ENCODE measurements around the gene PLCG2.
A peak's percentile ranks its signal among the peaks of the same experiment; 100 is the strongest.
"Not testable (repeated sequence)": the region's sequence is repeated elsewhere in the genome, so short reads cannot be mapped to it uniquely, and the experiment has no call there.

Gene PLCG2

DNA sequence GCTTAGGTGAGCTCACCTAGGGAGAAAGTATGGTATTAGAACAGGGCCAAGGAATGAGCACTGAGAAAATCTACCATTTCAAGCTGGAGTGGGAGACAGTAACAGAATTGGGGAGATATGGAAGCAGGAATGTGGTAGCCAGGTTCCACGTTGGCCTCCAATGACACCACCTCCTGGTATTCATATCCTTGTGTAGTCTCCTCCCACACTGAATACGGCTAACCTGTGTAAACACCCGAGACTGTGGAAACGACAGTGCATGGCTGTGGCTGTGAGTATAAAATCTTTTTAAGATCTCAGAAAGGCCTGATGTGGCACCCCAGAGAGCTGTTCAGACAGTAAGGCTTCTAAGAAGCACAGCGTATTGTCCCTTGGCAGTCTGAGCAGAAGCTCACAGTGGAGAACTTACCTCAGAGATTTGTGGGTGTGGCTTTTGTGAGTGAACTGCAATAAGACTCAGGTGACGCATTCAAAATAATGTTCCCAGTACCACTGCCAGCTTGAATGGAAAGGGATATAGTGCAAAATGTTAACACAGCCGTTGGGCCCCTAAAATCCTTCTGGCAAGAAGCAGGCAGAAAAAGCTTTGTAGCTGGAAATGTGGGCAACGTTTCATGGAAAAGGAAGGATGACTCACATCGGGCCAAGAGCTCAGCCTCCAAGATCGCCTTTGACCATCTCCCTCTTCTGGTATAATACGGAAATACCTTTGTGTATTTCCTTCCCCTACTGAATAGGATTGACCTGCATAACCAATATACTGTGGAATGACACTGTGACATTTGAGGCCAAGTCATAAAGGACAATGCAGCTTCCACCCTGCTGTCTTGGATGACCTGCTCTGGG lies 217.8 kb downstream of the PLCG2 start:
- H3K4me1 Mint-ChIP-seq (ENCODE audit: low read depth) = no peaks in the 10 kb centered on the region
- no peak overlapping the region for H3K4me3 Mint-ChIP-seq
- H3K27me3 Mint-ChIP-seq (ENCODE audit: low read depth) = no peaks in the 10 kb centered on the region
- no peak for DNase-seq (ENCODE audit: low spot score)
- H3K27ac Mint-ChIP-seq = no peak overlapping the region
- H3K9me3 Mint-ChIP-seq = no peaks in the 10 kb centered on the region
- H3K36me3 Mint-ChIP-seq (ENCODE audit: low read depth) = peaks cover 5% of the 10 kb centered on the region

DNA sequence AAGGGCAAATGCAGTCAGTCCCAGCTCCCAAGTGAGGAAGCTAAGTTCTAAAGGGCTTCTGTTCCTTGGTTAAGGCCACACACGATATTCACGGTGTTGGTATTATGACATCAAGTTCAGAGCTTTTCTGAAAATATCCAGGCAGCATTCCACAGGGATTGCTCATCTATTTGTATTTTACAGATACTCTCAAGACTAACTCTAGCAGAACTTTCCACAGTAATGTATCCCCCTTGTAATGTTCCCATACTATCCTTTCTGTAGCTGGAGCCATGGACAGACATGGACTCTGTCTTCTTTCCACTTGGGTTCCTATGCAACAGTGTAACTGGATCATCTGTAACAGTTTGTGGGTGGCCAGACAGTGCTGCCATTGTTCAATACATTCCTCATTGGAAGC lies 218.6 kb downstream of the PLCG2 start:
- no peak overlapping the region for H3K27ac Mint-ChIP-seq
- no peaks in the 10 kb centered on the region for H3K9me3 Mint-ChIP-seq
- no peaks in the 10 kb centered on the region for H3K4me1 Mint-ChIP-seq (ENCODE audit: low read depth)
- H3K36me3 Mint-ChIP-seq (ENCODE audit: low read depth) = peaks cover 5% of the 10 kb centered on the region
- H3K4me3 Mint-ChIP-seq = no peak overlapping the region
- no peaks in the 10 kb centered on the region for H3K27me3 Mint-ChIP-seq (ENCODE audit: low read depth)
- no peak for DNase-seq (ENCODE audit: low spot score)

DNA sequence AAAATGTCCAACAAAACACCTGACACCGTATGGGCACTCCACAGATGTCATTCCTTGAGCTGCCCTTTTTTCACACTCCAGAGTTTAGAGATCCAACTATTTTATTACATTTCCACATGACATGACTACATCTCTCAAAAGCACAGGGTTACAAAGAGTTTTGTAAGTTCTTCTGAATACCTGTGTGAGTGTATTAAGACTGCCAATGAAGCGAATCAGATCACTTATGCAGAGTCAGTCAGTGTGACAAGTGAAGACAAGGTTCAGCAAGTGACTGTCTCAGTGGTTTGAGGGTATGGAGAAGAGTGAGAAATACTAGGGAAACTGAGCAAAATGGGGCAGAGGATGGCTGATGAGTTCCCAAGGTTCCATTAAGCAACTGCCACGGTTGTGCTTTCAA lies 223.7 kb downstream of the PLCG2 start:
- Mint-ChIP-seq H3K4me1 (ENCODE audit: low read depth) (no peaks in the 10 kb centered on the region), H3K36me3 (ENCODE audit: low read depth) (peaks cover 8% of the 10 kb centered on the region), H3K27me3 (ENCODE audit: low read depth) (no peaks in the 10 kb centered on the region), H3K9me3 (no peaks in the 10 kb centered on the region), H3K4me3 (no peak overlapping the region), H3K27ac (no peak overlapping the region)
- no peak for DNase-seq (ENCODE audit: low spot score)

DNA sequence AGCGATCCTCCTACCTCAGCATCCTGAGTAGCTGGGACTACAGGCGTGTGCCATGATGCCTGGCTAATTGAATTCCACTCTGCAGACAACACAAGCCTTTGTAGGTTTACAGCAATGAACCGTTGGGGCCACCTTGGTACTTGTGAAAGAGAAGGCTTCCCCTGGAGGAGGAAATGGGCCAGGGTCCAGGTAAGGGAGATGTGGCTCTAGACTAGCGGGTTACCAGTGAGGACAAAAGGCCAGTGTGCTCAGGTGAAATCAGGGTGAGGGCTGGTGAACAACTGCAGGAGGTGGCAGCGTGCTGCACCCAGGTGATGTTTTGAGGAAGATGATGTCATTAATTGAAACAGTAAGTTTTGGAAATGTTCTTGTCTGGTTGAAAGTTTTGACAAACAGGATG lies 225.5 kb downstream of the PLCG2 start:
- Mint-ChIP-seq H3K36me3 (ENCODE audit: low read depth) (peaks cover 11% of the 10 kb centered on the region), H3K27ac (no peak overlapping the region), H3K9me3 (peaks cover 14% of the 10 kb centered on the region), H3K4me3 (no peak overlapping the region), H3K27me3 (ENCODE audit: low read depth) (no peaks in the 10 kb centered on the region), H3K4me1 (ENCODE audit: low read depth) (peaks cover 1% of the 10 kb centered on the region)
- no peak for DNase-seq (ENCODE audit: low spot score)

DNA sequence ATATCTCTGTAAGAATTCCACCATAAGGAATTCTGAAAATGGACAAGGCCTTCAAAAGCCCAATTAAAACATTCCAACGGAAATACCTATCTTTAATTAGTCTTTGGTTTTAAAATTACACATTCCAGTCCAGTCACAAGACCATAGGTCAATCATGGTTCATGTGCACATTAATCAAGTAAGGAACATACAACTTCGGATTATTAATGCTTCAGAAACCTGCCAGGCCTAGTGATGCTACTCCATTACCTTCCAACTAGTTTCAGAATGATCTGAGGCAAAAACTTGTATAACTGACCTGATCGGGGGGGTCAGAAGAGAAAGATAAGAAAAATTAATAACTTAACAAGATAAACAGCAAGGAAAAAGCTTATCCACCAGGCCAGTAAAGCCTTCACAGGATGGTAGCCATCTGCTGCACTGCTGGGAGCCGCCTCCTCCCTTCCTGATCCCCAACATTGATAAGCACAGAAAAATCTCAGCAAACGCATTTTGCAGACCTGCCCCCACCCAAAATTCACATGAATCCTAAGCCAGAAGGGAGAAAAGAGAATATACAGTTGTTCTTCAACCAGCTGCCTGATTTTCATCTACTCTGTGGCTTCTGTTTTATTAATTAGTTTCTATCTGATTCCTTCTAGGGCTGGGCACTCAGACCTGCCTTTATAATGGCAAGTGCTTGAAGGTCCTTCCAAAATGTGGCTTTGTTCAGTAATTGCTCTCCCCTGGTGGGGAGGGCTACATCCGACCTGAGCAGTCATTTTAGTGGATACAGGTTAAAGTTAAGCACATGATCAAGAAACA lies 226.1 kb downstream of the PLCG2 start:
- H3K27ac Mint-ChIP-seq = no peak overlapping the region
- peaks cover 16% of the 10 kb centered on the region for H3K36me3 Mint-ChIP-seq (ENCODE audit: low read depth)
- no peak overlapping the region for H3K4me3 Mint-ChIP-seq
- no peaks in the 10 kb centered on the region for H3K27me3 Mint-ChIP-seq (ENCODE audit: low read depth)
- peaks cover 20% of the 10 kb centered on the region for H3K9me3 Mint-ChIP-seq
- H3K4me1 Mint-ChIP-seq (ENCODE audit: low read depth) = peaks cover 1% of the 10 kb centered on the region
- DNase-seq (ENCODE audit: low spot score) = no peak

DNA sequence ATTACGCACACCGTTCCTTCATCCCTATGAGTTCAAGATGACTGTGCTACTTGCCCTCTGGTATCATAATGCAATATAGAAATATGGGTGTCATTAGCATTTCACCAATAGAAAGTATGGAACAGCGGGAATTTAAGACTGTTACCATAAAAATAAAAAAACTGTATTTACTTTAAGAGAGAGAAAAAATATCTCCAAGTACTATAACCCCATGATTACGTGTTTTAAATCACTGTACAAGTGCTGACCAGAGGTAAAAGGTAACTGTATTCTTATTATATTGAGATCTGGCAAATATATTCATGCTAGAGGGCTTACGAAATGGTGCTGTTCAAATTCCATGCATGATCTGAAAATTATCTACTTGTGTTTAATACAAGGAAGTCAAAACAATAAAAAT lies 226.9 kb downstream of the PLCG2 start:
- no peak overlapping the region for H3K4me3 Mint-ChIP-seq
- H3K27ac Mint-ChIP-seq = no peak overlapping the region
- peaks cover 21% of the 10 kb centered on the region for H3K36me3 Mint-ChIP-seq (ENCODE audit: low read depth)
- H3K27me3 Mint-ChIP-seq (ENCODE audit: low read depth) = no peaks in the 10 kb centered on the region
- no peak for DNase-seq (ENCODE audit: low spot score)
- peaks cover 8% of the 10 kb centered on the region for H3K4me1 Mint-ChIP-seq (ENCODE audit: low read depth)
- peaks cover 25% of the 10 kb centered on the region for H3K9me3 Mint-ChIP-seq

DNA sequence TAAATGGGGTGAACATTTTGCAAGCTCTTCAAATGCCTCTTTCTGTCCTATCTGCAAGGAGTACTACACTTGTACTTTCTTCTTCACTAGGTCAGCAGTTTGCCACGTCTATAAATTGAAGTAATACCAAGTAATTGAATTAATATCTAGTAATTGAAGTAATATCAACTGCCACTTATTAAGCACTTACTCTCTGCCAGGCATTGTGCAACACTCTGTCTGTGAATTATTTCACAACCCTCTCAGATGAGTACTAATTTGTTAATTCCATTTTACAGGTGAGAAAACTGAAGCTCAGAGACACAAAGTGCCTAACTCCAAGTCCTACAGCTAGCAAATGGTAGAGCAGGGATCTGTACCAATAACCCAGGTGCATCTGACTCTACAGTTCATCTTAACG lies 228.1 kb downstream of the PLCG2 start:
- Mint-ChIP-seq H3K27me3 (ENCODE audit: low read depth) (peaks cover 3% of the 10 kb centered on the region), H3K9me3 (peaks cover 33% of the 10 kb centered on the region), H3K27ac (no peak overlapping the region), H3K4me1 (ENCODE audit: low read depth) (peaks cover 12% of the 10 kb centered on the region), H3K4me3 (no peak overlapping the region), H3K36me3 (ENCODE audit: low read depth) (peaks cover 25% of the 10 kb centered on the region)
- DNase-seq (ENCODE audit: low spot score) = no peak

DNA sequence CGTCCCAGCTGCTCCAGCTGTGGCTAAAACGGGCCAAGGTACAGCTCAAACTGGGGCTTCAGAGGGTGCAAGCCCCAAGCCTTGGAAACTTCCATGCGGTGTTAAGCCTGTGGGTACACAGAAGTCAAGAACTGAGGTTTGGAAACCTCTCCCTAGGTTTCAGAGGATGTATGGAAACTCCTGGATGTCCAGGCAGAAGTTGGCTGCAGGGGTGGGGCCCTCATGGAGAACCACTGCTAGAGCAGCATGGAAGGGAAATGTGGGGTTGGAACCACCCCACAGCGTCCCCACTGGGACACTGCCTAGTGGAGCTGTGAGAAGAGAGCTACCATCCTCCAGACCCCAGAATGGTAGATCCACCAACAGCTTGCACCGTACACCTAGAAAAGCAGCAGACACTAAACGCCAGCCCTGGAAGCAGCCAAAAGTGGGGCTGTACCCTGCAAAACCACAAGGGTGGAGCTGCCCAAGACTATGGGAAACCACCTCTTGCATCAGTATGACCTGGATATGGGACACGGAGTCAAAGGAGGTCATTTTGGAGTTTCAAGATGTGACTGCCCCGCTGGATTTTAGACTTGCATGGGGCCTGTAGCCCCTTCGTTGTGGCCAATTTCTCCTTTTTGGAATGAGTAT lies 230.0 kb downstream of the PLCG2 start:
- Mint-ChIP-seq H3K27ac (no peak overlapping the region), H3K27me3 (ENCODE audit: low read depth) (peaks cover 5% of the 10 kb centered on the region), H3K36me3 (ENCODE audit: low read depth) (peaks cover 25% of the 10 kb centered on the region), H3K9me3 (peaks cover 34% of the 10 kb centered on the region), H3K4me1 (ENCODE audit: low read depth) (peaks cover 12% of the 10 kb centered on the region), H3K4me3 (peak overlapping the region; percentile 36)
- no peak for DNase-seq (ENCODE audit: low spot score)

DNA sequence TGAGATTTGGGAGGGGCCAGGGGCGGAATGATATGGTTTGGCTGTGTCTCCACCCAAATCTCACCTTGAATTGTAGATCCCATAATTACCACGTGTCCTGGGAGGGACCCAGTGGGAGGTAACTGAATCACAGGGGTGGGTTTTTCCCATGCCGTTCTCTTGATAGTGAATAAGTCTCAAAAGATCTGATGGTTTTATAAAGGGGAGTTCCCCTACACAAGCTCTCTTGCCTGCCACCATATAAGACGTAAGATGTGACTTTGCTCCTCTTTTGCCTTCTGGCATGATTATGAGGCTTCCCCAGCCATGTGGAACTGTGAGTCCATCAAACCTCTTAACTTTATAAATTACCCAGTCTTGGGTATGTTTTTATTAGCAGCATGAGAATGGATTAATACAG lies 230.7 kb downstream of the PLCG2 start:
- H3K27me3 Mint-ChIP-seq (ENCODE audit: low read depth); DNase-seq (ENCODE audit: low spot score); H3K27ac Mint-ChIP-seq: not testable (repeated sequence)
- H3K9me3 Mint-ChIP-seq = peaks cover 34% of the 10 kb centered on the region
- H3K4me3 Mint-ChIP-seq = peak overlapping the region; percentile 36
- H3K4me1 Mint-ChIP-seq (ENCODE audit: low read depth) = peaks cover 12% of the 10 kb centered on the region
- peaks cover 25% of the 10 kb centered on the region for H3K36me3 Mint-ChIP-seq (ENCODE audit: low read depth)

DNA sequence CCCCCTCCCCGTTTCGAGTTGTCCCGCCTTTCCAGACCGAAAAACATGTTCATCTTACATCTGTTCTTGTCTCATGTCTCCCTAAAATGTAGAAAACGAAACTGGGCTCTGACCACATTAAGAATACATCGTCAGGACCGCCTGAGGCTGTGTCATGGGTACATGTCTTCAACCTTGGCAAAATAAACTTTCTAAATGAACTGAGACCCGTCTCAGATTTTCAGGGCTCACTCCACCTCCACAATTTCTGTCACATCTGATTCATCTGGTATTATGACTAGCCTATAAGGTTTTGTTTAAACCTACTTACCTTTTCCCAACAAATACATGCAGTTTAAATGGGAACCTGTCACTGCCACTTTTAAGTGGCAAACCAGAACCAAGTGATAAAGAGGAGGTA lies 231.6 kb downstream of the PLCG2 start:
- peak overlapping the region; percentile 28 for H3K27ac Mint-ChIP-seq
- no peak for DNase-seq (ENCODE audit: low spot score)
- H3K4me1 Mint-ChIP-seq (ENCODE audit: low read depth) = peaks cover 12% of the 10 kb centered on the region
- peaks cover 23% of the 10 kb centered on the region for H3K36me3 Mint-ChIP-seq (ENCODE audit: low read depth)
- H3K27me3 Mint-ChIP-seq (ENCODE audit: low read depth) = peaks cover 9% of the 10 kb centered on the region
- H3K9me3 Mint-ChIP-seq = peaks cover 39% of the 10 kb centered on the region
- peak overlapping the region; percentile 89 for H3K4me3 Mint-ChIP-seq

DNA sequence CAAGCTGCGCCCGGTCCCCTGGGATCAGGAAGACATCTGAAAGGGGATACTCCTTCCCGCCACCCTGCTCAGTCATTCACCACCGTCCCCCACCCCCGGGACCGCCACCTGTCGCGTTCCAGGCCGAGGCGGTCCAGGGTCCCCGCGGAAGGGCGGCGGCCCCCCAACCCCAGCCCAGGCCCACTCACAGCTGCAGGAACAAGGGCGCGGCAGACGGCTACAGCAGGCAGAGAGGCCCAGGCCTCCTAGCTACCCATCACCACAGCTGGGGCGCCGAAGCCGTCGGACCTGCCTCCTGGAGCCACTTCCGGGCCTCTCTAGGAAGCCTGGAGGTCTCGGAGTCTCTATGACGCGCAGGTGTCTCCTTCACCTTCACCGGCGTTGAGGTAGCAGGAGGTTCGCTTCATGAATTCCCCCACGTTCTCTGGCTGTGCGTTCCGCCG lies 232.1 kb downstream of the PLCG2 start, which contains the start of gene SDR42E1:
Gene SDR42E1, minus strand, starts transcription at position 272 of the 443 bp plus-strand sequence. CDS start 10,612 bp downstream, outside the sequence.
- peaks cover 9% of the 10 kb centered on the region for H3K27me3 Mint-ChIP-seq (ENCODE audit: low read depth)

More for the DNA sequence above, 232.1 kb downstream of the PLCG2 start, which contains the start of gene SDR42E1:
- Mint-ChIP-seq H3K27ac (peak within 1 kb of the TSS; percentile 67), H3K9me3 (peaks cover 39% of the 10 kb centered on the region), H3K36me3 (ENCODE audit: low read depth) (peaks cover 23% of the 10 kb centered on the region), H3K4me1 (ENCODE audit: low read depth) (peaks cover 12% of the 10 kb centered on the region), H3K4me3 (peak within 1 kb of the TSS; percentile 89)
- peak; percentile 22 for DNase-seq (ENCODE audit: low spot score)
